Ammon's horn (tissue), 1 donor: Measurements from ENCODE around the gene RIT1.
"Not testable (repeated sequence)": the region's sequence is repeated elsewhere in the genome, so short reads cannot be mapped to it uniquely, and the experiment has no call there.

Experiments
- DNase-seq: peaks from one replicate; pipeline ENCODE4 v3.0.0-alpha.2; 2016; ENCODE audit warnings: low spot score

Gene RIT1

GRCh38 chr1:155933591-155934096 is 22.5 kb upstream of the RIT1 start:
- no peak for DNase-seq

GRCh38 chr1:155932487-155932886 is 21.3 kb upstream of the RIT1 start:
- no peak for DNase-seq

GRCh38 chr1:155932081-155932480 is 20.9 kb upstream of the RIT1 start:
- DNase-seq = no peak

GRCh38 chr1:155931332-155932038 is 20.3 kb upstream of the RIT1 start:
- no peak for DNase-seq

GRCh38 chr1:155930725-155931124 is 19.6 kb upstream of the RIT1 start:
- DNase-seq = not testable (repeated sequence)

- DNase-seq = no peak
Observed at GRCh38 chr1:155929057-155929456, 17.9 kb upstream of the RIT1 start.

- no peak for DNase-seq
Observed at GRCh38 chr1:155925506-155925905, 14.4 kb upstream of the RIT1 start.

GRCh38 chr1:155920717-155921116 is 9.6 kb upstream of the RIT1 start:
- no peak for DNase-seq

- no peak for DNase-seq
Observed at GRCh38 chr1:155919801-155920200, 8.7 kb upstream of the RIT1 start.

- no peak for DNase-seq
Observed at GRCh38 chr1:155918660-155919059, 7.5 kb upstream of the RIT1 start.

GRCh38 chr1:155913969-155914757 is 3.0 kb upstream of the RIT1 start:
- DNase-seq = no peak

- DNase-seq = no peak
Observed at GRCh38 chr1:155912056-155912536, 947 bp upstream of the RIT1 start.

GRCh38 chr1:155910621-155911121 is 478 bp downstream of the RIT1 start:
- peak; percentile 43 for DNase-seq

GRCh38 chr1:155909894-155910293 is 1.3 kb downstream of the RIT1 start:
- DNase-seq = peak; percentile 54

- DNase-seq = no peak
Observed at GRCh38 chr1:155904261-155904660, 6.9 kb downstream of the RIT1 start.

- no peak for DNase-seq
Observed at GRCh38 chr1:155900161-155900560, 11.0 kb downstream of the RIT1 start.

GRCh38 chr1:155899683-155900082 is 11.5 kb downstream of the RIT1 start:
- no peak for DNase-seq

GRCh38 chr1:155898888-155899287 is 12.3 kb downstream of the RIT1 start:
- DNase-seq = no peak

GRCh38 chr1:155897746-155898145 is 13.4 kb downstream of the RIT1 start:
- no peak for DNase-seq

- not testable (repeated sequence) for DNase-seq
Observed at GRCh38 chr1:155896476-155896875, 14.7 kb downstream of the RIT1 start.

- DNase-seq = not testable (repeated sequence)
Observed at GRCh38 chr1:155895617-155896016, 15.5 kb downstream of the RIT1 start.

GRCh38 chr1:155893389-155894142 is 17.6 kb downstream of the RIT1 start:
- no peak for DNase-seq
